HG03442 (cell line): ENCODE measurements around the gene TAOK3.
"Not testable (repeated sequence)": the region's sequence is repeated elsewhere in the genome, so short reads cannot be mapped to it uniquely, and the experiment has no call there.

ENCODE experiments used
- ATAC-seq: cut with Tn5 transposase; IDR thresholded peaks from one replicate; pipeline ENCODE4 v1.9.1; 2021; ENCODE audit warnings: mild to moderate bottlenecking, moderate library complexity; ENCODE audit not compliant: unreplicated experiment

The TAOK3 gene

DNA sequence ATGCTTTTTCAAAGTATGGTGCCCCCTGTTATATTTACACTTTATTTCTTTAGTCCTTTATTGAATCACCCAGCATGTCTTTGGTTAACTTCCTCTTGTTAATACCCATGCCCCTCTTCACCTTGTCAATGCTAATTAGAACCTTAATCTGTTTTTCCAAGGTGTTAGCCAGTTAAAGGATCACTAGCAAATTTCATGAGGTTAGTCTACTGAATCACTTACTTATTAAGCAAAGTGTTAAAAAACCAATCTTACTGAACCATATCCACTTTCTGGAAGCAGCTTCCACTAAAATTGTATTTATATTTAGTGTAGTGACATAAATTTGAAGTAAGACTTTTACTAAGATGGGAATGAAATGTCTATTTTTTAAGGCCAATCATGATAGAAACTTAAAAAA is 27.9 kb downstream of the TAOK3 start:
- no peak for ATAC-seq

DNA sequence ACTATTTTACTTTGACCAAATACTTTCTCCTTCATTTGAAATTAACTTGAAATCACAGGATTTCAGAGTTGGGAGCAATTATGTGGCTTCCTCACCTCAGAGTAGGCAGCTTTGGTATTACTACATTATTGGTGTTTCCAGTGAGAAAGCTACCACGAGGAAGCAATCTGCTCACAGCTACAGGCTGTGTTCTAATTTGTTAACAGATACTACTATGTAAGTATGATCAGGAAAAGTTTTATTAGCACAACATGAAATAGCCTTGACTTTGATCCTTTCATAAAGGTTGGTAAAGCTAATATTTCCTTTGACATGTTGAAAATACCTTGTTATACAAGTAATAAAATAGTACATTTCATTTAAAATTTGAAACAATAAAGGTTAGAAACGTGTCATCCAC is 30.6 kb downstream of the TAOK3 start:
- no peak for ATAC-seq

DNA sequence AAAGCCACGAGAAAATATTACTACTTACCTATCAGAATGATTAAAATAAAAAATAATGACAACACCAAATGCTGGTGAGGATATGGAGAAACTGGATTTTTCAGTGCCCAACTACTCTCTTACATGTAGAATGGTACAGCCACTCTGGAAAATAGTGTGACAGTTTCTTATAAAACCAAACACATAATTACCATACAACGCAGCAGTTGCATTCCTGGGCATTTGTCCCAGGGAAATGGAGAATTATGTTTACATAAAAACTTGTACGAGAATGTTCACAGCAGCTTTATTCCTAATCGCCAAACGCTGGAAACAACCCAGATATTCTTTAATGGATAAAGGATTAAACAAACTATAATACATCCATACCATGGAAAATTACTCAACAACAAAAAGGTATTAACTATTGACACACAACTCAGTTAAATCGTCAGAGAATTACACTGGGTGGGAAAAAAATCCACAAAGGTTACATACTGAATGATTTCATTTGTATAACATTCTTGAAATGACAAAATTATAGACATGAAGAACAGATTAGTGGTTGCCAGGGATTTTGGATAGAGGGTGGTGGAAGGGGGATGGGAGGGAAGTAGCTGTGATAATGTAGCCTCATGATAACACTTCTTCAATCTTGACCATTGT is 35.4 kb downstream of the TAOK3 start:
- ATAC-seq: no peak

DNA sequence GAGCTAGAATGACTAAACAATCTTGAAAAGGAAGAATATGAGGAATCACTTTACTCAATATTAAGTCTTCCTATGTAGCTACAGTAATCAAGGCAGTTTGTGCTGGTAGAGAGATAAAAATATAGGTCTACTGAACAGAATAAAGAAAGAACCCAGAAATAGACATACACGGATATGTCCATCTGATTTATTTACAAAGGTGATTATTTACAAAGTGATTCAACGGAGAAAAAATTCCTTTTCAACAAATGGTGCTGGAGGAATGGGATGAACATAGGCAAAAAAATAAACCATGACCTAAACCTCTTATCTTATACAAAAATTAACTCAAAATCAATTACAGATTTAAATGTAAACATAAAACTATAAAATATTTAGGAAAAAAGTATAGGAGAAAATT is 36.6 kb downstream of the TAOK3 start:
- ATAC-seq: no peak

DNA sequence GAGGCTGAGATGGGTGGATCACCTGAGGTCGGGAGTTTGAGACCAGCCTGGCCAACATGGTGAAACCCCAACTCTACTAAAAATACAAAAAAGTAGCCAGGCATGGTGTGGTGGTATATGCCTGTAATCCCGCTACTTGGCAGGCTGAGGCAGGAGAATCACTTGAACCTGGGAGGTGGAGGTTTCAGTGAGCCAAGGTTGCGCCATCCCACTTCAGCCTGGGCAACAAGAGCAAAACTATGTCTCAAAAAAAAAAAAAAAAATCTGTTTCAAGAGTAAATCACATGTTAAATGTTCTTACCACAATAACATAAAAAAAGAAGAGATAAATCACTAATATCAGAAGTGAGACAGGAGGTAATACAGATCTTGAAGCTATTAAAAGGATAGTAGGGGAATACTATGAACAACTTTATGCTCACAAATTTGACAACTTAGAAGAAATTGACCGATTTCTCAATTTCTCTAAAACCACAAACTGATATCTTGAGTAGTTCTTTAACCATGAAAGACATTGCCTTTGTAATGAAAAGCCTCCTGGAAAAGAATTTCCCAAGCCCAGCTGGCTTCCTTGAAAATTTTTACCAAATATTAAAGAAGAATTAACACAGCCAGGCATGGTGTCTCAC is 37.7 kb downstream of the TAOK3 start:
- ATAC-seq: no peak

DNA sequence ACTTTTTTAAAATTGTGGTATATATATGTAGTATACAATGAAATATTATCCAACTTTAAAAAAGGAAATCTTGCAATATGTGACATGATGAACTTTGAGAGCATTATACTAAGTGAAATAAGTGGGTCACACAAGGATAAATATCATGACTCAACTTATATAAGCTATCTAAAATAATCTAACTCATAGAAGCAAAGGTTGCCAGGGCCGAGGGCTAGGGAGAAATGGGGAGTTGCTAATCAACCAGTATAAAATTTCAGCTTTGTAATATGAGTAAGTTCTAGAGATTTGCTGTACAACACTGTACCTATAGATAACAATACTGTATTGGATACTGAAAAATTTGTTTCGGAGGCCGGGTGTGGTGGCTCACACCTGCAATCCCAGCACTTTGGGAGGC is 38.5 kb downstream of the TAOK3 start:
- no peak for ATAC-seq

DNA sequence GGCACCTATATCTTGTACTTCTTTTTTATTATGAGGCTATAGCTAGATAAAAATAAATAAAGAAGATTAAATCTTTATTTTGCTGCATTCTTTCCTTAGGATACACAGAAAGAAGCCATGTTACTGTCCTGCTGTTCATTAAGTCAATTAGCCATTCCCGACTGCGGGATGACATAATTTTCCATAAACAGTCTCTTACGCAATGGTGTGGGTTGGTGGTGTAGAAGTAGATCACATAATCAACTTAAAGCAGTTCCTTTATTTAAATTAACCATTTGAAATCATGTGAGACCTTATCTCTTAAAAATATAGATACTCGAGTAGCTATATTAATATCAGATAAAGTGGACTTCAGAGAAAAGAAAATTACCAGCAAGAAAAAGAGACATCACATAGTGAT is 40.2 kb downstream of the TAOK3 start:
- ATAC-seq: no peak

DNA sequence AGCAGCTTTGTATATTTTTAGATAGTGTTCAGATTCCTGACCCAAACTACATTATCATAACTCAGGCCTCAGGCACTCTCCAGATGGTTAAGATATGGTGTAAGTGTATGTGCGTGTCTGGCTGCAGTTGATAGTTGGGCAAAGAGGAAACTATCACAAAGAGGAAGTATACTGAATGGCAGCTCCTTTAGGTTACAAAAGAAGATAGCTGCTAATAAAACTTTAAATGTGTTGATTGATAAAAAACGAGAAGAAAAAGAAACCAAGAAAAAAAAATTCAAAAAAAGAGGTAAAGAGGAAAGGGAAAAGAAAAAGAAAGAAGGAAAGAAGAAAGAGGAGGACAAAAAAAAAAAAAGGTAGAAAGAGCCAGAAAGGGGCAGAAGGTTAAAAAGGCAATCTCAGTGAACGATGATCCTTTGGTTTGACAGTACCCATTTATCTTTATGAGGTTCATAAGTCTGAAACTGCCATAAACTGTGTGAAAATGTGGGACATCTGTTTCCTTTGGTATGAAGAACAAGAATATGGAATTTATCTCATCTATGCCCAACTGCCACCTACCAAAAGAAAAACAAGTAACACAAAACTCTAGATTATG is 42.2 kb downstream of the TAOK3 start:
- ATAC-seq: no peak

DNA sequence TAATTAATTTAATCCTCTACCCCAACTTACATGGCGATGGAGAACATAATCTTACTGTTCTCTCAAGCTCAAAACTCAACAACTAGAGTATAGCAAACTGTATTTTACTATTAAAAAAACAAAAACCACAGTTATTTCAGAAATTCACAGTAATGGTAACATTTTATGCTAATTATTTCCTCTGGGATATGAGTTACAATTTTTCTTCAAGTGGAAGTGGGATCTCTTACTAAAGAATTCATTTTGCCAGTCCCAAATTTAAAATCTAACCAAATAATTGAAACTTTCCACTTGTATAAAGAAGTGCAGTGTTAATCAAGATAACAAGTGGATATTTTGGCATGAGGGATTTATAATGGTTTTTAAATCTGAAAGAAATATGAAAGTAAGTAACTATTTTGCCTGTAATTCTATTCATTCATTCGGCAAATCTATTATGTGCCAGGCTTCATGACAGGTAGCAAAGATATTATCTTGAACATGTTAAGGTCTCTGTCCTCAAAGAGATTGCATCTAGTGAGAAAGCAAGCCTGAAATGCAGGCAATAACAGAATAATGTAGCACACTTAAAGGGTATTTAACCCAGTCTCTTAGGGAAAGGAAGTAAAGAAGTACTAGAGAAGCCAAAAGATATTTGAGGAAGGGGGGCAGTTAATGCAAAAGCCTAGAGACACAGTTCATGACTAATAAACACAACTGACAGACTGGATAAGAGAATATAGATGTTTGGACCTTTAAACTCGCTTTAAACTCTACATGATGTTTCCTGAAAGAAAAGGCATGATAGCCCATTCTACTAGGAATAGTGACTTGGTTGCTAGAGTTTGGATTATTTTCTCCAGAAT is 44.0 kb downstream of the TAOK3 start:
- no peak for ATAC-seq

DNA sequence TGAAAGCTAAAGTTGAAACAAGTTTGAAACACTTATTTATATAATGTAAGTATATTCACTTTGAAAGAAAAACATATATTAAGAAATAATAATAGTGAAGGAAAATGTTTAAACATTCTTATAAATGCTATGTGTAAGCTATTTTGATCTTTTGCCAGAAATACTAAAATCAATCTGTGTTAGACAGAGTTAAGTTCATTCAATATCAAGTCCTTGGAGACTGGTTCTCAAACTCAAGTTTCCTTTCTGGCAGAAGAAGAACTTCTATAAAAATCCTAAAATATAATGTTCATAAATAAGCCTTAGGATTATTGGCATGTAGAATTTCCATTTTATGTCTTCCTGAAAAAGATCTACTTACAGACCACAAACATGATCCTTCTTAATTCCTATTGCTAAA is 45.3 kb downstream of the TAOK3 start:
- no peak for ATAC-seq

DNA sequence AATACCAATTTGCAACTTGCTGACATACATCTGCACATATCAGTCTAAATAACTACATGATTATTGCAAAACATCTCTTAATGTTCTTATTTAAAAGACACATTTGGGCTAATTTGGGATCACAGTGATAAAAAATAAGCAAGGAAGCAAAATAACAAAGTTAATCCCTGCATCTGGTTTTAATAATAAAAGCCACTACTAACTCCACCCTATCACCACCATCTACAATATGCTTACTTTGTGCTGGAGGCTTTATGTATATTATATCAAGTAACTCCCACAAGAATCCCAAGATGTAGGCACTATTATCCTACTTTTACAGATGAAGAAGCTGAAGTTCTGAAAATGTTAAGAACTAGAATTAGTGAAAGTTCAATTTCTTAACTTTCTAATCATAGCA is 45.7 kb downstream of the TAOK3 start:
- no peak for ATAC-seq

DNA sequence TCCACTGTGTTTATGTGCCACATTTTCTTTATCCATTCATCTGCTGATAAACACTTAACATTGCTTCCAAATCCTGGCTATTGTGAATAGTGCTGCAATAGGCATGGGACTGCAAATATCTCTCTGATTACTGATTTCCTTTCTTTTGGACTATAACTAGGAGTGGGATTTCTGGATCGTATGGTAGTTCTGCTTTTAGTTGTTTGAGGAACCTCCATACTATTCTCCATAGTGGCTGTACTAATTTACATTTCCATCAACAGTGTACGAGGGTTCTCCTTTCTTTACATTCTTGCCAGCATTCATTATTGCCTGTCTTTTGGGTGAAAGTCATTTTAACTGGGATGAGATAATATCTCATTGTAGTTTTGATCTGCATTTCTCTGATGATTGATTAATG is 47.6 kb downstream of the TAOK3 start:
- no peak for ATAC-seq

DNA sequence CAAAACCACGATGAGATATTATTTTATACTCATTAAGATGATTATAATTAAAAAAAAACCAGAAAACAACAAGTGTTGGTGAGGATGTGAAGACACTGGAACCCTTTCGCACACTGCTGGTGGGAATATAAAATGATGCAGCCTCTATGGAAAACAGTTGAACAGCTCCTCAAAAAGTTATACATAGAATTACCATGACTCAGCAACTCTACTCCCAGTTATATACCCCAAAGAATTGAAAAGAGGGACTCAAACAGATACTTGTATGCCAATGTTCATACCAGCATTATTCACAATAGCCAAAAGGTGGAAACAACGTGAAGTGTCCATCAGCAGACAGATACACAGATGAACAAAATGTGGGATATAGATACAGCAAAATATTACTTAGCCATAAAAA is 53.1 kb downstream of the TAOK3 start:
- no peak for ATAC-seq

DNA sequence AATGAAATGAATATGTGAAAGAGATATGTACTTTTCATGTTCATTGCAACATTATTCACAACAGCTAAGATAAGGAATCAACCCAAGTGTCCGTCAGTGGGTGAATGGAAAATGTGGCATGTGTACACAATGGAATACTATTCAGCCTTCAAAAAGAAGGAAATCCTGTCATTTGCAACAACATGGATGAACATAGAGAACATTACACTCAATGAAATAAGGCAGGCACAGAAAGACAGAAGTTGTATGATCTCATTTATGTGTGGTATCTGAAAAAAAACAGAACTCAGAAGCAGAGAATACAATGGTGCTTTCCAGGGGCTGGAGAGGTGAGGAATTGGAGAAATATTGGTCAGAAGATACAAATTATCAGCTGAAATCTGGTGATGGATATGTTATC is 54.0 kb downstream of the TAOK3 start:
- no peak for ATAC-seq

DNA sequence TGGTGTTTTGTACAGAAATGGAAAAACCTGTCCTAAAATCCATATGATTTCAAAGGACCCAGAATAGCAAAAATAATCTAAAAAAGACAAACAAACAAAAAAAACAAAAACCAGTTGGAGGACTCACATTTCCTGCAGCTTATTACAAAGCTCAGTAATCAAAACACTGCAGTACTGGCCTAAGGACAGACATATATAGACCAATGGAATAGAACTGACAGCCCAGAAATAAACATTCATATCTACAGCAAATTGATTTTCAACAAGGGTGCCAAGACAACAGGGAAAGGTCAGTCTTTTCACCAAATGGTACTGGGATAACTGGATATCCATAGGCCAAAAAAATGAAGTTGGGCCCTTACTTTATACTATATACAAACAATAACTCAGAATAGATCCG is 55.0 kb downstream of the TAOK3 start:
- no peak for ATAC-seq

DNA sequence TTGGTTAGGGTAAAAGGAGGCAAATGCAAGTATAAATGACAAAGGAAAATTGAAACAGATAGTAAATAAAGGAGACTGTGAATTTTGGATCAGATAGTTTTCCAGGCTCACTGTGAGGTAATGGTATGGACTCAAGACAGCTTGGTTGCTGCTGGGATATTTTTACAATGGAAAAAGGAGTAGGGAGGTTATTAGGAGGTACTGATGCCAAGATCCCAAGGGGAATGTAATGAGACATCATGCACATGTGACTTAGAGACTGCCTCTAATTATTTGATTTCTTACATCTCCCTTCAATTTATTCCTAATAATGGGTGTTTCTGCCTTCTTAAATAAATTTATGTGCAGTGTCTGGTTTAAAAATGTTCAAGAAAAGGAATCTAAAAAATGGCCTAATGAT is 56.9 kb downstream of the TAOK3 start:
- no peak for ATAC-seq

DNA sequence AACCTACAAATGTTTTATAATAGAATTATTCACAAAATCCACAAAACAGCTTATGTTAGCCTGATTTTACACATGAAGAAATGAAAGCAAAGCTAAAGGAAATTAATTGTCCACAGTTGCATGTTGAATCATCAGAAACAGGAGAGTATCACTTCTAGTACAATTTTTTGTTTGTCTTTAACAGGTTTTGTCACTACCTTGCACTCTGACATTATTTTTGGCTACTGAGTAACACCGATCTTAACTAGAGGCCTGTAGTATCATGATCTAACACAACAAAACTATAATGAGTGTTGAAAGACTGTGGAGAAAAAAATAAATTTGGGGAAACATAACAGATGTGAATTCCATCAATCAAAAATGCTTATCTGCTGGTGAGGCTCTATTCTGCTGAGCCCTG is 60.1 kb downstream of the TAOK3 start:
- ATAC-seq: peak; percentile 67

DNA sequence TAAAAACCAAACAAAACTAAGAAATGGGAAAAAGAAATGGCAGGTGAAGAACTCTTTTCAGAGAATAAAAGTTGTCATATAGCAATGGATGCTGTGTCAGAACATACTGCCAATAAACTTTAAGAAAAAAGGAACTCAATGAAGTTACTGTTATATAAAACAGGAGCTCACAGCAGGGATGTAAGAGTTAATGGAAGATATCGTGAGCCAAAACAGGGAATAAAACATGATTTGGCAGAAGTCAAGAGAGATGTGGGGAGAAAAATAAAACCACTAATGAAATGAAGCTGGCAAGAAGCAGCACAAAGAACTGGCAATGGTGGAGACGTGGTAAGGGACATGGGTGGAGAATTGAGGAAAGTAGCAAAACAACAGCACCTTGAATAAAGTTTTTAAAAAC is 61.0 kb downstream of the TAOK3 start:
- no peak for ATAC-seq

DNA sequence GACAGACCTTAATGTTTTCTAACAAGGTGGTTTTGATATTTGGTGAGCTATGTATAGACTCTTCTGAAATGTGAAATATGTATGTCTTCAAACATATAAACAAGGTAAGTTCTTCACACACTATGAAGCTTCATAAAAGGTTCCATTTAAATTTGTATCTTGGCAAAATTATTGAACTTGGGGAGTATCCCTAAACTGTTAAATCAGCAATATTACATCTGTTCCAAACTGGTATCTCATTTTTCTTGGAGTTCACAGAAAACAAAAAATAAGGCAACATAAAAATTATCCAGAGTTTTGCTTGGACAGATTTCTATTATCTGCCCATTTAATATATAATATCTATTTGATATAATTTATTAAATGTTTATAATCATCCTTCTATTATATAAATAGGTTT is 62.4 kb downstream of the TAOK3 start:
- ATAC-seq: no peak

DNA sequence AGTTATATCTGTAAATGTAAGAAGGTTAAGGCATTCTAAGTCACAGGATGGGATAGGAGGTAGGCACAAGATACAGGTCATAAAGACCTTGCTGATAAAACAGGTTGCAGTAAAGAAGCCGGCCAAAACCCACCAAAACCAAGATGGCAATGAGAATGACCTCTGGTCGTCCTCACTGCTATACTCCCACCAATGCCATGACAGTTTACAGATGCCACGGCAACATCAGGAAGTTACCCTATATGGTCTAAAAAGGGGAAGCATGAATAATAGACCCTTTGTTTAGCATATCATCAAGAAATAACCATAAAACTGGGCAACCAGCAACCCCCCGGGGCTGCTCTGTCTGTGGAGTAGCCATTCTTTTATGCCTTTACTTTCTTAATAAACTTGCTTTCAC is 64.7 kb downstream of the TAOK3 start:
- ATAC-seq: not testable (repeated sequence)

DNA sequence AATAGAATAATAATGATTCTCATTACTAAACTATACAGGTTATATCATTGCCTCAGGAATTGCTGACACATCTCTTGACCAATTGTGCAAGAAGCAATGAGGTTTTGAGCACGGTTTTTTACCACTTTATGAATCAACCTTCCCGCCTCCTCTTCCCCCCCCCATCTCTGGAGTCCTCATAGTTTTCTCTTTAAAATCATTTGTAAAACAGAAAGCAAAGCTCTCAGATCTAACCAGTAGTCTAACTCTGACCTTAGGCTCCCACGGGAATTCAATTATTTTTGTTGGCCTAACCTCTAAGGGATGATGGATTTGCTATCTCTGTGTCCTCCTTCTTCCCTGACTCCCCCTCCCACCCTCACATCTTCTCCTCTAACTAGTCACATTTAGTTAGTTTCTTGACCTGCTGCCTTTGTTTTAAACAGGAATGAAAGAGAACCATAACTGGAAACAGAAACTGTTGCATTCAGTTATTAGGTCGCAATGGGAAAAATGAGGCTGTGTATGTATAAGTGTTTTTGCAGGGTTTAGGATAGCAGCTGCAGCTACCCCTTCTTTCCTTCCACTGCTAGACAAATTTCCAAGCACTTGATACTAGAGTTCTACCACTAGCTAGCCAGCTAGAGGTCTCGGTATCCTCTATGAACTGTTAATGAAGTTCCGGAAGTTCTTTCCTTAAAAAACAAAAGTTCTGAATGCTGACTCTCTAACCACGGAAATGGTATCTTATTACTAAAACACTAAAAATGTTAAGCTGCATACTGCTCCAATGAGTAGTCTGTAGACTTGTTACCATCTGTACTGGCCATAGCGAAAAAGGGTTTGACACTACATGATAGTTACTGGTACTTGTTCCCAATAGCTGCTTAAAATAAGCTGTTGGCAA is 65.4 kb downstream of the TAOK3 start:
- peak; percentile 62 for ATAC-seq
